GM18873 (cell line): Measurements from ENCODE around the gene FOXI1.

Experiments used
- ATAC-seq: cut with Tn5 transposase; IDR thresholded peaks from one replicate; pipeline ENCODE4 v1.9.1; 2021; ENCODE audit warnings: mild to moderate bottlenecking, moderate library complexity, moderate number of reproducible peaks; ENCODE audit not compliant: unreplicated experiment, low FRiP score

FOXI1 gene

GRCh38 chr5:170147753-170148264 is 42.1 kb downstream of the FOXI1 start:
- no peak for ATAC-seq

GRCh38 chr5:170148430-170149205 is 42.9 kb downstream of the FOXI1 start:
- ATAC-seq: no peak

DNA sequence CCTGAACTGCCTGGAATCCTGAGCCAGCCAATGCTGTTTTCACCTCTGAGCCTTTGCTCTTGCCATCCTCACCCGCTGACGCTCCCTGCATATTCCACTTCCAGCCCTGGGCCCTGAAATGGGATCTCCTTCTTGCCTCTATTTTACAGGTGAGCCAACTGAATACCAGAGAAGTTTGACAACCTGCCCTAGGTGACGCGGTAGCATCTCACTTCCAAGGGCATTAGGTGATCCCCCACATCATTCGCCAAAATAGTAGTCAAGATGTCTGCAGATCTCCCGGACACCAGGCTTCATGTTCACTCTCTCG is 43.5 kb downstream of the FOXI1 start:
- ATAC-seq: no peak

DNA sequence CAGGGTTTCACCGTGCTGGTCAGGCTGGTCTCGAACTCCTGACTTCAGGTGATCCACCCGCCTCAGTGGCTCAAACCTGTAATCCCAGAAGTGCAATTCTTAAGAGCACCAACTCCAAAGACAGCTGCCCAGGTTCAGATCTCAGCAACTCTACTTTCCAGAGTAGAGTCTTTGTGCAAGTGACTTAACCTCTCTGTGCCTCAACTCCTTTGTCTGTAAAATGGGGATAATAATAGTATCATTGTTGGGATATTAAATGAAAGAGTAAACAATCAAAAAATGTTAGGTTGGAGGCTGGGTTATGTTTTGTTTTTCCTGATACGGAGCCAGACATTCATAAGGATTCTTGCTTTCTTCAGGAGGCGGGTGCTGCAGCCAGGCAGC is 45.0 kb downstream of the FOXI1 start:
- ATAC-seq: no peak

DNA sequence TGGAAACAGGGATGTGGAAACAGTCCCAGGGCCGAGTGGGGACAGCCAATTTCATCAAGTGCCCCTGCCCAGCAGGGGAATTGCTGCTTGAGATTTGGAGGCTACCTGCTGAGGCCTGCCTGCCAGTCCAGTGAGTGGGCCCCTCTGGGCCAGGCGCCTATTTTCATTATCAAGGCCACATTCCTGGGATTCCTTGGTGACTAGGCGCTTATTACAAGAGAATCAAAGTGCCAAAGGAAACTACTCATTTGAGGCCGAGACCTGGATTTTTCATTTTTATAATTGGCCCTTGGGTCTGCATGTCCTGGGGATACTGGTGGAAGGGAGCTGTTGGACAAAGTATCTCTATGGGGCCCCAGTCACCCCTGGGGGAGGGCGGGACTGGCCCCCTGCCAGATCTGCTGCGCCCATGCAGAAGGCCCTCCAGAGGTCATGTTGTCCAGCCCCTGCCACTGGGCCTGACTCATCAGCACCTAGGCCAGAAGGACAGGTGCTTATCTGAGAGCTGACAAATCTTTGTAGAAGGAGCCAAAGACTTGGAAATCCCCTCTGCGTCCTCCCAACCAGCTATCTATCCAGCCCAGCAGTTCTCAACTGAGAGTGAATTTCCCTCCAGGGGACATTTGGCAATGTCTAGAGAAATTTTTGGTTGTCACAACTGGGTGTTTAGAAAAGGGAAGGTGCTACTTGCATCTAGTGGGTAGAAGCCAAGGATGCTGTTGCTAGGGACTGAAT is 45.6 kb downstream of the FOXI1 start:
- ATAC-seq: no peak

GRCh38 chr5:170152767-170153166 is 47.1 kb downstream of the FOXI1 start:
- no peak for ATAC-seq

DNA sequence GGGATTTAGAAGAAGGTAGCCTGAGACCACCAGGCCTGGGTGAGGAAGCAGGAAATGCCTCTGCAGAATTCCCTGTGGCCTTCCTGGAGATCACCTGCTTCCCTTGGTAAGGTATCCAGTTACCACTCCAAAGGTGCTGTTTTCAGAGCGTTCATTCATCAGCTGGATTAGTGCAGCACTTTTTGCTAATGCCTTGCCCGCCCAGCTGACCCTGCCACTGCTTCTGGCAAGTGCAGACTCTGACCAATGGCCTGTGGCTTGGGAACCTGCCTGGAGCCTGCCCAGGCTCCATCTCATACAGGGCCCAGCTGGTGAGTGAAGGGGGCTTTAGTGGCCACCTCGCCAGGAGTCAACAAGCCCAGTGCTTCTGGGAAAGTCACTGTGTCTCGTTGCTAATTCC is 48.6 kb downstream of the FOXI1 start:
- ATAC-seq: no peak

DNA sequence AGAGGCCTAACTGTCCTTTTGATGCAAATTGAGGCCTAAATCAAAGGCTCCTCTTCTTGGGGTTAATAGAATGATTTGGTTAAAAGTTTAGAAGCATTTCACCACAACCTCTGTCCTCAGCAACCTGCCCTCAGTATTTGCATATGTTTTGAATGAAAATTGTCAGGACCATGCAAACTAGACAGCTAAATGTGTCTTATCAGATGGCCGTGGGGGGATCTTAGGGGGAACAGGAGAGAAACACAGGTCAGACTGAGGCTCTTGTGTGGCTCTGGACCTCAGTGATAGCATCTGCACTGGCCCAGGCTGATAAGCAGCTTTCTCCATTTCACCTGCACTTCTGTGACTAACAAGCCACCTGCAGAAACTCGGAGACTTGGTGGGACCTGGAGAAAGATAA is 49.0 kb downstream of the FOXI1 start:
- ATAC-seq: no peak

DNA sequence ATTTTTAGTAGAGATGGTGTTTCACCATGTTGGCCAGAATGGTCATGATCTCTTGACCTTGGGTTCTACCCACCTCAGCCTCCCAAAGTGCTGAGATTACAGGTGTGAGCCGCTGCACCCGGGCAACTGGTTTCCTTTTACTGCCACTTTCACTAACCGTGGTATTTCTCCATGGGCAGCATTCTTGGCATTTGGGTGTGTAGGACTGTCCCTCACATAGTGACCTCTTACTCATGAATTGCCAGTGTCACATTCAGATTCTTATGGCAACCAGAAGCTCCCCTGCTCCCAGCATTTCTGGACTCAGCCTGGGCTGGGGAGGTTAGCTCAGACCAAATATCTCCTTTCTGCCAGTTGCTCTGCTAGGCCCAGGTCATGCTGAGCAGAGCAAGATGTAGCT is 50.1 kb downstream of the FOXI1 start:
- no peak for ATAC-seq

DNA sequence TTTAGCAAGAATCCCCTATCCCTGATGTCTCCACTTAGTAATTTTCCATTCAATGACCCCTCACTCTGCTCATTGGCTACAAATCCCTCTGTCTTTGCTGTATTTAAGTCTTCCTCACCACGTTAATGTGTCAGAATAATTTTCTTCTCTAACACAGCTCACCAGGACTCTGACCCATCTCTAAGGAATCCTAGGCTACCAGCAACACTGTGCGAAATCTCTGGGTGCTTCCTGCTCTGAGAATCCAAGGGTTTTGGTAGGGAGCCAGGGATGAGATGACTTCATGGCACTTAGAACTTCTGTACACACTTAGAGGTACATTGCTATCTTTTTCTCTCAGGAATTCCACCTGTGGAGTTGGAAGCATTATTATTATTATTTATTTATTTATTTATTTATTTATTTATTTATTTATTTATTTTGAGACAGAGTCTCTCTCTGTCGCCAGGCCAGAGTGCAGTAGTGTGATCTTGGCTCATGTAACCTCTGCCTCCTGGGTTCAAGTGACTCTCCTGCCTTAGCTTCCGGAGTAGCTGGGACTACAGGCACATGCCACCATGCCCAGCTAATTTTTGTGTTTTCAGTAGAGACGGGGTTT is 53.5 kb downstream of the FOXI1 start:
- no peak for ATAC-seq
